PC-3 (cell line): ENCODE measurements around the gene PCDHGA5. TPM values are rescaled to one million over a fixed set of nuclear protein-coding genes. Genes with fewer than 3 reads are reported as not detected.
"Not testable (repeated sequence)": the region's sequence is repeated elsewhere in the genome, so short reads cannot be mapped to it uniquely, and the experiment has no call there.

ENCODE experiments used
- ATAC-seq: fragments of 200-7000 bp; cut with Tn5 transposase; 2 replicates; pipeline ENCODE4 v1.9.1; 2020; ENCODE audit warnings: mild to moderate bottlenecking, moderate library complexity
- BruUV-seq: library from RNA; stranded (reverse); fragments of 400-500 nt; replicated peaks from 2 replicates; lab custom pipeline; 2021; lab: Mats Ljungman, UMichigan
- CTCF ChIA-PET: fragments of 300-600 bp; sonication (Branson Sonifier 250); formaldehyde crosslinking; loops from one replicate; lab custom pipeline; 2022; ENCODE audit warnings: antibody characterized with exemption; lab: Charles Lee
- POLR2A ChIA-PET: fragments of 300-600 bp; sonication (Branson Sonifier 250); formaldehyde crosslinking; loops from one replicate; lab custom pipeline; 2022; ENCODE audit warnings: antibody characterized with exemption; ENCODE audit not compliant: unreplicated experiment; lab: Charles Lee
- DNase-seq: peaks from one replicate; pipeline ENCODE4 v3.0.0-alpha.2; 2015
- H2AFZ ChIP-seq: fragments of 300-600 bp; sonication (generic); 2 replicates; pipeline ENCODE4 v1.6.0; 2016; ENCODE audit warnings: antibody characterized with exemption, low read length
- H3F3A ChIP-seq: fragments of 300-600 bp; sonication (generic); one replicate; pipeline ENCODE4 v1.6.0; 2017; ENCODE audit warnings: antibody characterized with exemption, low read length, control low read depth, mild to moderate bottlenecking; ENCODE audit not compliant: unreplicated experiment
- H3K27ac ChIP-seq: fragments of 300-600 bp; sonication (generic); 2 replicates; pipeline ENCODE4 v1.5.1; 2016; ENCODE audit warnings: mild to moderate bottlenecking, low read length
- H3K27me3 ChIP-seq: fragments of 300-600 bp; sonication (generic); 2 replicates; pipeline ENCODE4 v1.6.1; 2016; ENCODE audit warnings: low read length, mixed read lengths
- H3K36me3 ChIP-seq: fragments of 300-600 bp; sonication (generic); 2 replicates; pipeline ENCODE4 v1.6.1; 2016; ENCODE audit warnings: low read depth, mixed run types, low read length, mixed read lengths
- H3K4me1 ChIP-seq: fragments of 300-600 bp; sonication (generic); 2 replicates; pipeline ENCODE4 v1.5.1; 2016; ENCODE audit warnings: low read length; ENCODE audit not compliant: insufficient read depth
- H3K4me2 ChIP-seq: fragments of 300-600 bp; sonication (generic); 2 replicates; pipeline ENCODE4 v1.6.0; 2016; ENCODE audit warnings: low read length
- H3K4me3 ChIP-seq: fragments of 300-600 bp; sonication (generic); 2 replicates; pipeline ENCODE4 v1.5.1; 2016; ENCODE audit warnings: mild to moderate bottlenecking, low read length, mixed read lengths
- H3K79me2 ChIP-seq: fragments of 300-600 bp; sonication (generic); 2 replicates; pipeline ENCODE4 v1.6.1; 2017; ENCODE audit warnings: low read length, mixed read lengths
- H3K9ac ChIP-seq: fragments of 300-600 bp; sonication (generic); 2 replicates; pipeline ENCODE4 v1.6.0; 2016; ENCODE audit warnings: mild to moderate bottlenecking, low read length
- H3K9me2 ChIP-seq: fragments of 300-600 bp; sonication (generic); replicated peaks from 2 replicates; pipeline ENCODE4 v1.6.1; 2016; ENCODE audit warnings: mixed run types, low read length, mixed read lengths
- H3K9me3 ChIP-seq: fragments of 300-600 bp; sonication (generic); 2 replicates; pipeline ENCODE4 v1.6.1; 2016; ENCODE audit warnings: low read length, mixed read lengths
- H4K20me1 ChIP-seq: fragments of 300-600 bp; sonication (generic); 2 replicates; pipeline ENCODE4 v1.6.1; 2016; ENCODE audit warnings: low read length, mixed read lengths
- CTCF ChIP-seq: fragments of 300-600 bp; sonication (generic); conservative IDR thresholded peaks from 2 replicates; pipeline ENCODE4 v1.5.1; 2017; ENCODE audit warnings: antibody characterized with exemption, low read depth, mild to moderate bottlenecking, low read length
- EZH2 ChIP-seq: fragments of 300-600 bp; sonication (generic); IDR thresholded peaks from one replicate; pipeline ENCODE4 v1.6.1; 2017; ENCODE audit warnings: antibody characterized with exemption, mild to moderate bottlenecking, low read length; ENCODE audit not compliant: unreplicated experiment
- EZH2phosphoT487 ChIP-seq: fragments of 300-600 bp; sonication (generic); IDR thresholded peaks from 2 replicates; pipeline ENCODE4 v1.6.1; 2018; ENCODE audit warnings: mild to moderate bottlenecking, antibody characterized with exemption, low read length, borderline replicate concordance
- intact Hi-C: fragments of 100-400 bp; cut with micrococcal nuclease; formaldehyde crosslinking; loops from 2 replicates; pipeline ENCODE4 v1.9.0; 2023
- total RNA-seq: library from RNA; depleted of rRNA; stranded (reverse); fragments of >200 nt; gene quantifications from 2 replicates; pipeline ENCODE4 v1.2.3, GENCODE V29; 2014

PCDHGA5 gene
- total RNA-seq, 1 experiment from 2014 or later, result 0.98 TPM

- intact Hi-C loops, result no loop called here
- no TSS peak for BruUV-seq
- H3K36me3 ChIP-seq, result no peaks in the 10 kb centered on the region
- 0 out of 2 replicates have a peak, but pooled peaks cover 4% of the 10 kb centered on the region for H3K9me3 ChIP-seq
- ATAC-seq (no peak), DNase-seq (no peak)
- H3K9ac ChIP-seq, result no peak overlapping the region
- no peaks in the 10 kb centered on the region for H3F3A ChIP-seq
- H3K4me3 ChIP-seq, result no peak overlapping the region
- no peaks in the 10 kb centered on the region for H3K4me1 ChIP-seq
- H3K27ac ChIP-seq, result no peak overlapping the region
- no peaks in the 10 kb centered on the region for H3K9me2 ChIP-seq
- no peak for TF ChIP-seq CTCF
- no peak for TF ChIP-seq EZH2phosphoT487
- TF ChIP-seq EZH2, result no peak
- ChIA-PET CTCF (no interaction called here), POLR2A (no interaction called here)
- no peak overlapping the region for H3K4me2 ChIP-seq
- H3K79me2 ChIP-seq, result no peaks in the 10 kb centered on the region
- H4K20me1 ChIP-seq, result no peaks in the 10 kb centered on the region
- no peaks in the 10 kb centered on the region for H3K27me3 ChIP-seq
- no peak overlapping the region for H2AFZ ChIP-seq
These were observed 19.4 kb downstream of the PCDHGA5 start for GRCh38 chr5:141383345-141383744.

- H2AFZ ChIP-seq, result no peak overlapping the region
- no peak overlapping the region for H3K4me2 ChIP-seq
- no peak overlapping the region for H3K27ac ChIP-seq
- TF ChIP-seq EZH2phosphoT487 (no peak), EZH2 (no peak), CTCF (no peak)
- no peaks in the 10 kb centered on the region for H3K79me2 ChIP-seq
- H4K20me1 ChIP-seq, result no peaks in the 10 kb centered on the region
- no peaks in the 10 kb centered on the region for H3K36me3 ChIP-seq
- intact Hi-C loops, result no loop called here
- BruUV-seq, result no TSS peak
- no peaks in the 10 kb centered on the region for H3K27me3 ChIP-seq
- CTCF ChIA-PET, result no interaction called here
- H3K9ac ChIP-seq, result no peak overlapping the region
- no peak for DNase-seq
- H3K9me3 ChIP-seq, result 0 out of 2 replicates have a peak, but pooled peaks cover 6% of the 10 kb centered on the region
- POLR2A ChIA-PET, result no interaction called here
- H3K4me3 ChIP-seq, result no peak overlapping the region
- H3K9me2 ChIP-seq, result no peaks in the 10 kb centered on the region
- no peaks in the 10 kb centered on the region for H3F3A ChIP-seq
- H3K4me1 ChIP-seq, result no peaks in the 10 kb centered on the region
- no peak for ATAC-seq
These were observed 20.7 kb downstream of the PCDHGA5 start for GRCh38 chr5:141384471-141385267.

GRCh38 chr5:141387557-141388311 is 23.8 kb downstream of the PCDHGA5 start, which contains the start of gene PCDHGB4:
TSS of gene PCDHGB4 (plus strand) at chr5:141387698. CDS start at chr5:141387885, 187 bp downstream.
- H3K9ac ChIP-seq, H2AFZ ChIP-seq, intact Hi-C loops, H3K4me1 ChIP-seq, POLR2A ChIA-PET, H3K9me3 ChIP-seq, H3K79me2 ChIP-seq, H3K4me3 ChIP-seq, H3K27me3 ChIP-seq, CTCF ChIA-PET, H3K27ac ChIP-seq, H3K9me2 ChIP-seq, H3K36me3 ChIP-seq, H3K4me2 ChIP-seq, H4K20me1 ChIP-seq, BruUV-seq, H3F3A ChIP-seq: not testable (repeated sequence)
- peak; percentile 35 for ATAC-seq
- DNase-seq, result peak; percentile 23
- peak; percentile 31 for TF ChIP-seq CTCF
